NCI-H1436 treated with DMSO at 0.1 percent for 48 hours (cell line): ENCODE measurements around the gene ARSI.

ENCODE experiments used
- DNase-seq: peaks from one replicate; lab custom pipeline; 2025; lab: John Stamatoyannopoulos, UW

ARSI gene

GRCh38 chr5:150293091-150293941, 9.4 kb downstream of the ARSI start:
- DNase-seq, result peak; percentile 33

- DNase-seq, result peak; percentile 52
Measured at GRCh38 chr5:150291388-150292385, 11.0 kb downstream of the ARSI start.

- DNase-seq, result no peak
Measured at GRCh38 chr5:150289551-150290390, 12.9 kb downstream of the ARSI start, which contains the start of gene CAMK2A. CAMK2A (minus strand) TSS chr5:150289773; CDS start chr5:150289625, 148 bp downstream.

GRCh38 chr5:150288791-150289190, 13.9 kb downstream of the ARSI start:
- DNase-seq, result no peak

GRCh38 chr5:150288361-150288760, 14.3 kb downstream of the ARSI start:
- DNase-seq, result no peak

GRCh38 chr5:150286820-150287219, 15.9 kb downstream of the ARSI start:
- no peak for DNase-seq

- DNase-seq, result no peak
Measured at GRCh38 chr5:150285114-150285513, 17.6 kb downstream of the ARSI start.

GRCh38 chr5:150284311-150284710, 18.4 kb downstream of the ARSI start:
- DNase-seq, result no peak

- no peak for DNase-seq
Measured at GRCh38 chr5:150283904-150284303, 18.8 kb downstream of the ARSI start.

GRCh38 chr5:150281987-150282386, 20.7 kb downstream of the ARSI start:
- no peak for DNase-seq

- no peak for DNase-seq
Measured at GRCh38 chr5:150279330-150280020, 23.2 kb downstream of the ARSI start.

- DNase-seq, result no peak
Measured at GRCh38 chr5:150278916-150279315, 23.8 kb downstream of the ARSI start.

- DNase-seq, result no peak
Measured at GRCh38 chr5:150278046-150278730, 24.5 kb downstream of the ARSI start.

- no peak for DNase-seq
Measured at GRCh38 chr5:150277043-150277442, 25.7 kb downstream of the ARSI start.

- no peak for DNase-seq
Measured at GRCh38 chr5:150274811-150275210, 27.9 kb downstream of the ARSI start.

- DNase-seq, result no peak
Measured at GRCh38 chr5:150272531-150272930, 30.2 kb downstream of the ARSI start.

- no peak for DNase-seq
Measured at GRCh38 chr5:150271923-150272322, 30.8 kb downstream of the ARSI start.

- DNase-seq, result no peak
Measured at GRCh38 chr5:150271296-150271692, 31.4 kb downstream of the ARSI start.

- DNase-seq, result no peak
Measured at GRCh38 chr5:150270541-150271295, 32.0 kb downstream of the ARSI start.

- no peak for DNase-seq
Measured at GRCh38 chr5:150266871-150267291, 35.8 kb downstream of the ARSI start.
